GM13976 (cell line): ENCODE data around the gene ARMC5.

Experiments
- DNase-seq: peaks from one replicate; pipeline ENCODE4 v3.0.0; 2012; ENCODE audit warnings: low spot score
- in situ Hi-C: fragments of 300-500 bp; cut with MboI; formaldehyde crosslinking; loops from one replicate; pipeline ENCODE4 v1.12.0; 2022; ENCODE audit warnings: low sequenced_read_pairs, mixed read lengths, inconsistent platforms; ENCODE audit not compliant: unreplicated experiment
- TF ChIP-seq, protein P1 (sequence below): IDR thresholded peaks from 2 replicates; pipeline ENCODE4 v1.5.1; 2012; ENCODE audit warnings: borderline replicate concordance, mild to moderate bottlenecking; ENCODE audit not compliant: insufficient read depth; ENCODE audit errors: extremely low read depth, missing control alignments, control extremely low read depth

Gene ARMC5

DNA sequence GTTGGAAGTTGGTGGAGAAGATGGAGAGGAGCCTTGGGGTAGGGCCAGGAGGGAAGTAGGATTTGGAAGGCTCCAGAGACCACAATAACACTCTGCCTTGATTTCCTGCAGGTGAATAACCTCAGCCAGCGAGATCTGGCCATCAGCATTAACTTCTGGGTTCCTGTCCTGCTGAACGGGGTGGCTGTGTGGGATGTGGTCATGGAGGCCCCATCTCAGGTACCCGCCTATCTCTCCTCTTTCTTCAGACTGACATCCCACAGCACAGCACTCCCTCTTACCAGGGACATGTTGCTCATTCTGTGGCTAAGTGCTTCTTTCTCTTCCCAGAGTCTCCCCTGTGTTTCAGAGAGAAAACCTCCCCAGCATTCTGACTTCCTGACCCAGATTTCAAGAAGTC lies 36.1 kb upstream of the ARMC5 start:
- in situ Hi-C loops = no loop called here
- DNase-seq = no peak
- TF ChIP-seq, protein P1, sequence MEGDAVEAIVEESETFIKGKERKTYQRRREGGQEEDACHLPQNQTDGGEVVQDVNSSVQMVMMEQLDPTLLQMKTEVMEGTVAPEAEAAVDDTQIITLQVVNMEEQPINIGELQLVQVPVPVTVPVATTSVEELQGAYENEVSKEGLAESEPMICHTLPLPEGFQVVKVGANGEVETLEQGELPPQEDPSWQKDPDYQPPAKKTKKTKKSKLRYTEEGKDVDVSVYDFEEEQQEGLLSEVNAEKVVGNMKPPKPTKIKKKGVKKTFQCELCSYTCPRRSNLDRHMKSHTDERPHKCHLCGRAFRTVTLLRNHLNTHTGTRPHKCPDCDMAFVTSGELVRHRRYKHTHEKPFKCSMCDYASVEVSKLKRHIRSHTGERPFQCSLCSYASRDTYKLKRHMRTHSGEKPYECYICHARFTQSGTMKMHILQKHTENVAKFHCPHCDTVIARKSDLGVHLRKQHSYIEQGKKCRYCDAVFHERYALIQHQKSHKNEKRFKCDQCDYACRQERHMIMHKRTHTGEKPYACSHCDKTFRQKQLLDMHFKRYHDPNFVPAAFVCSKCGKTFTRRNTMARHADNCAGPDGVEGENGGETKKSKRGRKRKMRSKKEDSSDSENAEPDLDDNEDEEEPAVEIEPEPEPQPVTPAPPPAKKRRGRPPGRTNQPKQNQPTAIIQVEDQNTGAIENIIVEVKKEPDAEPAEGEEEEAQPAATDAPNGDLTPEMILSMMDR = no peak

DNA sequence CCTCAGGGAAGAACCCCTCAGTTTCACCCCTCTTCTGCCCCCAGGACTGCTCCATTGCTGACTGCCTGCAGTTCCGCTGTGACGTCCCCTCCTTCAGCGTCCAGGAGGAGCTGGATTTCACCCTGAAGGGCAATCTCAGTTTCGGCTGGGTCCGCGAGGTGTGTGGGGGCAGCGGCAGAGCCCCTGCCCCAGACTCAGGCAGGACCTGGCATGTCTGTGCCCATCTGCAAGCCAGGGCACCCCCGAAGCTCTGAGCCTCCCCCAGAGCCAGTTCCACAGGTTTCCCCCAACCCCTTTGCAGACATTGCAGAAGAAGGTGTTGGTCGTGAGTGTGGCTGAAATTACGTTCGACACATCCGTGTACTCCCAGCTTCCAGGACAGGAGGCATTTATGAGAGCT lies 35.5 kb upstream of the ARMC5 start:
- TF ChIP-seq, protein P1 = no peak
- DNase-seq = no peak
- in situ Hi-C loops = no loop called here

DNA sequence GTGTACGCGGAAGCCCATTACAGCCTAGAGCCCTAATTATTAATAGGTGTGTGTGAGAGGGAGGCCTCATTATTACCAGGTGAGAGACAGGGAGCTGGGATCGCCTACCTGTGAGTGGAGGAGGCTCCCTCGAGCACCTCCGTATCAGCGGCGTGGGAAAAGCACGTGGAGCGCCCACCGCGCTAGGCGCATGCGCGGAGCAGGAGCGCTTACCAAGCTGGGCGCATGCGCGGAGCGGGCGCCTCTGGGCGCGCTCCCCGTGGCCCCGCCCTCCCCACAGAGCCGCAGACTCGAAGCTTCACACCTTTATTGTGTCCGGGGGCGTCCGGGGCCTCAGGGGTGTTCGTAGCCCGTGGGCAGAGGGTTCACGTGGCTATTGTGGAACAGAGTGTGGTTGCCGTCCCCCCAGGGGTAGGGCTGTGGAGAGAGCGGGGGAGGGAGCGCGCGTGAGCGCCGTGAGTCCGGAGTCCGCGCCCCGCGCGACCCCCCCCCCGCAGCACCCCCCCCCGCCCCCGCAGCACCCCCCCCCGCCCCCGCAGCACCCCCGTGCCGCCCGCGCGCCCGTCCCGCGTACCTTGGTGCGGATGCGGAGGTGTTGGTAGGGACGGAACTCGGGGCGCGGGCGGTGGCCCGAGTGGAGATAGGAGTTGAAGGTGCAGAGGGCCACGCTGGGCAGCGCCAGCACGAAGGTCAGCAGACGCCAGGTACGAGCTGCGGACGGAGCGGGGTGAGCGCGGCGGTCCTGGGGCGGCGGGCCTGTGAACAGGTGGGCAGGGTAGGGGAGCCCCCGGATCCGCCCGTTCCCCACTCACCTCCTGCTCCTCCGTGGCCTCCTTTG lies 31.6 kb upstream of the ARMC5 start:
- TF ChIP-seq, protein P1 = no peak
- peak; percentile 66 for DNase-seq
- in situ Hi-C loops = loop anchor here (25.0 kb wide), 1 partner anchor 440 kb away; the partner anchor contains the start of gene HSD3B7

DNA sequence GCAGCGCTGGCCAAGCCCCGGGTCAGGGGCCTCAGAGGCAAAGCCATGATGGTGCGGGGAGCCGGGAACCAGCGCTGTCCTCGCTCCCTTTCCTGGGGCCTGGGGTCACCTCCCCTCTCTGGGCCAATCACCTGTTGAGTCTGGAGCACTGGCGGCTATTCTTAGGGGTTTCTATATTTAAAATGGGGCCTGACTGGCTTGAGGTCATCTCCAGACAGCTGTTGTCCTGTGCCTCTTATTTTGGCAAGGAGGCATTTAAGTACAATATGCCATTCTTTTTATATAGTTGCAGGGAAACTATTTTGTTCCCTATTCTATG lies 31.1 kb upstream of the ARMC5 start, which contains the start of gene COX6A2:
Gene COX6A2, minus strand, starts transcription at position 82 of the 319 bp plus-strand sequence. Its CDS starts 35 bp downstream, at position 47.
- TF ChIP-seq, protein P1 = no peak
- in situ Hi-C loops = loop anchor here (25.0 kb wide), 1 partner anchor 441 kb away; the partner anchor contains the start of gene HSD3B7
- no peak for DNase-seq

DNA sequence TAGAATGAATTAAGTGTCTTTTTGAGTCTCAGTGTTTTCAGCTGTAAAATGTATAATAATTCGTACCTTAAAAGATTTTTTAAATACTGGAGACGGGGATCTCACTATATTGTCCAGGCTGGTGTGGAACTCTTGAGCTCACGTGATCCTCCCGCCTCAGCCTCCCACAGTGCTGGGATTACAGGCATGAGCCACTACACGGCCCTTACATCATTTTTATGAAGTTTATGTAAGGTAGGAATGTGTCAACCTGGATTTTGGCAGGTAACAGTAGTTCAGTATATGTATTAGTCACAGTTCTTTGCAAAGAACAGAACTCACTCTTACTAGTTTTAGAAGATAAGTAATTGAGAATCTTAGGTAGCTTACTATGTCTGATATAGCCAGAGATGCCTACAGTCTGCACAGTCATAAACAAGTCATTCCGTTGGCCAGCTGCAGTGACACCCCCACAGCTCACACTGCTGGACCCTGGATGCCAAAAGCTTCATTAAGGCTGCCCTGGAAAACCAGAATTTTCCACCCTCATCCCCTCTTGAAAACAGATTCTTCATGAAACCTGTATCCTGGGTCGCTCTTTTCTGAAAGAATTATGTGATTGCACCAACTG lies 30.6 kb upstream of the ARMC5 start:
- no peak for DNase-seq
- TF ChIP-seq, protein P1 = no peak
- in situ Hi-C loops = loop anchor here (25.0 kb wide), 1 partner anchor 441 kb away; the partner anchor contains the start of gene HSD3B7

DNA sequence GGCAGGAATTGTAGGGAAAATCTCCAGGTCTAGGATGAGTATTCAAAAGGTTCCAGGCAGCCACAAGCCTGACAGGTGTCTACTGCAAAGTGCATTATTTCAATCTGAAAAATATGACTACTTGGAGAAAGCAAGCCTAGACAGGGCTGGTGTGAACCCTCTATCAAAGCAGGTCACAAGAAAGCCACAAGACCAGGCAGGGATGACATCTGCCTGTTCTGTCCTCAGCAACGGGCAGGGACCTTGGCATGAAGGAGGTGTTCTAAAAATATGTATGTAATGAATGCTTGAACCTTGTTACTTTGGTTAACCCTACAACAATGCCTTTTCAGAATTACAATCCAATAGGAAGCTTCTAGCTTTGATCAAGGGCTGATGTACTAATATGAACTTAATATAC lies 30.0 kb upstream of the ARMC5 start:
- TF ChIP-seq, protein P1 = no peak
- DNase-seq = no peak
- in situ Hi-C loops = loop anchor here (25.0 kb wide), 1 partner anchor 442 kb away; the partner anchor contains the start of gene HSD3B7
